GM21825 (cell line): ENCODE measurements around the gene VAMP8.
"Not testable (repeated sequence)": the region's sequence is repeated elsewhere in the genome, so short reads cannot be mapped to it uniquely, and the experiment has no call there.

Experiments
- ATAC-seq: cut with Tn5 transposase; IDR thresholded peaks from one replicate; pipeline ENCODE4 v1.9.1; 2021; ENCODE audit warnings: mild to moderate bottlenecking, moderate library complexity; ENCODE audit not compliant: unreplicated experiment

VAMP8 gene

GRCh38 chr2:85597241-85597640 is 19.9 kb downstream of the VAMP8 start:
- ATAC-seq: no peak

GRCh38 chr2:85598594-85599340 is 21.4 kb downstream of the VAMP8 start:
- no peak for ATAC-seq

GRCh38 chr2:85599468-85600234 is 22.3 kb downstream of the VAMP8 start:
- ATAC-seq: no peak

- ATAC-seq: no peak
Measured at GRCh38 chr2:85600235-85600575, 22.8 kb downstream of the VAMP8 start.

- no peak for ATAC-seq
Measured at GRCh38 chr2:85600951-85601770, 23.8 kb downstream of the VAMP8 start.

- ATAC-seq: peak; percentile 27
Measured at GRCh38 chr2:85601771-85602475, 24.5 kb downstream of the VAMP8 start.

- peak; percentile 94 for ATAC-seq
Measured at GRCh38 chr2:85602476-85603234, 25.3 kb downstream of the VAMP8 start, which contains the start of gene TMEM150A. TMEM150A (minus strand) TSS chr2:85602698; CDS start chr2:85601948, 750 bp downstream.

GRCh38 chr2:85604133-85604444 is 26.7 kb downstream of the VAMP8 start:
- ATAC-seq: not testable (repeated sequence)

GRCh38 chr2:85604568-85605339 is 27.4 kb downstream of the VAMP8 start:
- no peak for ATAC-seq

GRCh38 chr2:85605406-85606115 is 28.2 kb downstream of the VAMP8 start:
- no peak for ATAC-seq

GRCh38 chr2:85606116-85606455 is 28.7 kb downstream of the VAMP8 start:
- ATAC-seq: no peak

GRCh38 chr2:85607268-85608215 is 30.2 kb downstream of the VAMP8 start:
- ATAC-seq: no peak

- ATAC-seq: no peak
Measured at GRCh38 chr2:85611217-85611704, 33.9 kb downstream of the VAMP8 start.

GRCh38 chr2:85611705-85612587 is 34.6 kb downstream of the VAMP8 start, which contains the start of gene C2orf68:
C2orf68 (minus strand) TSS chr2:85612066; CDS start chr2:85611984, 82 bp downstream.
- ATAC-seq: peak; percentile 80

- ATAC-seq: no peak
Measured at GRCh38 chr2:85613717-85614515, 36.5 kb downstream of the VAMP8 start.

GRCh38 chr2:85614757-85615156 is 37.4 kb downstream of the VAMP8 start:
- not testable (repeated sequence) for ATAC-seq
